HG02885 (cell line): ENCODE results near the gene CDK18.
"Not testable (repeated sequence)": the region's sequence is repeated elsewhere in the genome, so short reads cannot be mapped to it uniquely, and the experiment has no call there.

Experiments
- ATAC-seq: cut with Tn5 transposase; IDR thresholded peaks from one replicate; pipeline ENCODE4 v1.9.1; 2021; ENCODE audit warnings: mild to moderate bottlenecking; ENCODE audit not compliant: unreplicated experiment, poor library complexity

Gene CDK18

DNA sequence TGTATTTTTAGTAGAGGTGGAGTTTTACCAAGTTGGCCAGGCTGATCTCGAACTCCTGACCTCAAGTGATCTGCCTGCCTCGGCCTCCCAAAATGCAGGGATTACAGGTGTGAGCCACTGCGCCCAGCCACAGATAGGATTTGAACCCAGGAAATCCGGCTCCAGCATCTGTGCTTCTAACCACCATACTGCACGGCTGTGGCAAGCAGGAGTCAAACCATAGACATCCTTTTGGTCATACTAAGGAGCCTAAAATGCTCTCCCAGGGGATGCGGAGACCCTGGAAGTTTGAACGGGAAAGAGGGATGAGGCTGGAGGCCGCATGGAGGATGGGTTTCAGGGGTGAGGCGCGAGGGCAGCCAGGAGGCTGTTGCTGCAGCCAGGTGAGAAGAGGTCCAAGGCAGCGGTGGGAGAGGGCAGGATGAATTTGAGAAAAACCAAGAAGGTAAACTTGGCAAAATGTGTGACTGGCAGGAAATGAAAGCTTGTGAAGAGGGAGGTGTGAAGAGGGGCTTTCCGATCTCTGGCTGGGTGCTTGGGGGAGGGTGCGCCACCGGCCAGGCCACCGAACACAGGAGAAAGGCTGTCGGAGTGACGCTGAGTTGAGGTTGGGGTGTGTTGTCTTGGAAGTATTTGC, 24.0 kb upstream of the CDK18 start:
- ATAC-seq, result peak; percentile 53

DNA sequence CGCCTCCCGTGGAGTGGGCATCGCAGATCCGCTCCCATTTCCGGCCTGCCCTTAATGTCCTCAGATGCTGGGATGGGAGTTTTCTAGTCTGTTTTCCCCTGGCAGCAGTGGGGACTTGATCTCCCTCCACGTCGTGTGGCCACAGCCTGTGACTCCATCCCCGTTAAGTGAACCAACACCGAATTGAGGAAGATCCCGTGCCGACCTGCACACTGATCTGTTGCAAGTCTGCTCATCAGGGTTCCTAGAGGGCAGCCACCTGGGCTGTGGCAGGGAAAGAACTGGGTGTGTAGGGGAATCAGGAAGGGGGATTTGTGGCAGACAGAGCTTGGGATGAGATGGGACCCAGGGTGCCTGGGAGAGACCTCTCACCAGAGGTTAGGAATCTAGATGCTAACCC, 23.3 kb upstream of the CDK18 start:
- ATAC-seq, result peak; percentile 9

DNA sequence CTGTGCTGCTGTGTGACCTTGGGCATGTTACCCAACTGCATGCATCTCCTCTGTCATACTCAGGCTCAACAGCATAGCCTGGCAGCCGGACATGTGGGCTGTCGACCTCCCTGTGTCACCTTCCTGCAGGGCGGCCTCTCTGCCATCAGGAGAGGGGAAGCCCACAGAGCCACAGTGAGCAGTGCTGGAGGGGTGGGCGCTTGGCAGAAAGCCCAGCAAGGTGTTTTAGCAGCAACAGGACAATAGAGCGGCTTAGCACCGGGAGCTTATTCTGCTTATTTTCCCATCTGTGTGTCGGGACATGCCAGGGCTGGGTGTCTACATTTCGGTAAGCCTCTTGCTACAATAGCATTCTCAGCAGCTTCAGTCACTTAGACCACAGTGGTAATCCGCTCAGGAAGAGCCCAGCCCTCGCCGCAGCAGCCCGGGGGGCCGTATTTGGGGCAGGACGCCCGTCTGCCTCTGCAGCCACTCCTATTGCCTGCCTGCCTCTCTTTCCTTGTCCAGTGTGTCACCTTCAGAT, 22.8 kb upstream of the CDK18 start:
- no peak for ATAC-seq

DNA sequence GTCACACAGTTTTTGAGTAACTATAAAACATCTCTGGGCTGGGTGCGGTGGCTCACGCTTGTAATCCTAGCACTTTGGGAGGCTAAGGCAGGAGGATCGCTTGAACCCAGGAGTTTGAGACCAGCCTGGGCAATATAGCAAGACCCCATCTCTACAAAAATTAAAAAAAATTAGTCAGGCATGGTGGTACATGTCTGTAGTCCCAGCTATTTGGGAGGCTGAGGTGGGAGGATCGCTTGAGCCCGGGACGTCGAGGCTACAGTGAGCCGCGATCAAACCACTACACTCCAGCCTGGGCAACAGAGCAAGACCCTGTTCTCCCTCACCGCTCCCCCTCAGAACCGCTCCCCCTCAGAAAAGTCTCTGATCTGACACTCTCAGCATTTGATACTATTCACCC, 21.9 kb upstream of the CDK18 start:
- not testable (repeated sequence) for ATAC-seq

DNA sequence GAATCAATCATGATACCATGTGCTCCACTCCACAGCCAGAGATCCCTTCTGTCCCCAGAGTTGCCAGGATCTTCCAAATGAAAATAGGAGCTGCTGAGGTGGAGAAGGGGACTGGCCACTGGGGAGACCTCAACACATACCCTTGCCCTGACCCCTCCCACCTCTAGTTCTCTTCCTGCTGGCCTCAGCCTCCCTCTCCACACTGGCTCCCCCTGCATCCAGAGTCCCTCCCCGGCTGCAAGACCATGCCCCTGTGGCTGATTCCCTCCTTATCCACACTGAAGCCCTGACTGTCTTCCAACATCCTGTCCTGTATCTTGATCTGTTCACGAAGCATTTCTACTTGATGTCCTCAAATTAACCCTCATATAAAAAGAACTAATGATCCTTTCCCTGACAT, 21.1 kb upstream of the CDK18 start:
- no peak for ATAC-seq

DNA sequence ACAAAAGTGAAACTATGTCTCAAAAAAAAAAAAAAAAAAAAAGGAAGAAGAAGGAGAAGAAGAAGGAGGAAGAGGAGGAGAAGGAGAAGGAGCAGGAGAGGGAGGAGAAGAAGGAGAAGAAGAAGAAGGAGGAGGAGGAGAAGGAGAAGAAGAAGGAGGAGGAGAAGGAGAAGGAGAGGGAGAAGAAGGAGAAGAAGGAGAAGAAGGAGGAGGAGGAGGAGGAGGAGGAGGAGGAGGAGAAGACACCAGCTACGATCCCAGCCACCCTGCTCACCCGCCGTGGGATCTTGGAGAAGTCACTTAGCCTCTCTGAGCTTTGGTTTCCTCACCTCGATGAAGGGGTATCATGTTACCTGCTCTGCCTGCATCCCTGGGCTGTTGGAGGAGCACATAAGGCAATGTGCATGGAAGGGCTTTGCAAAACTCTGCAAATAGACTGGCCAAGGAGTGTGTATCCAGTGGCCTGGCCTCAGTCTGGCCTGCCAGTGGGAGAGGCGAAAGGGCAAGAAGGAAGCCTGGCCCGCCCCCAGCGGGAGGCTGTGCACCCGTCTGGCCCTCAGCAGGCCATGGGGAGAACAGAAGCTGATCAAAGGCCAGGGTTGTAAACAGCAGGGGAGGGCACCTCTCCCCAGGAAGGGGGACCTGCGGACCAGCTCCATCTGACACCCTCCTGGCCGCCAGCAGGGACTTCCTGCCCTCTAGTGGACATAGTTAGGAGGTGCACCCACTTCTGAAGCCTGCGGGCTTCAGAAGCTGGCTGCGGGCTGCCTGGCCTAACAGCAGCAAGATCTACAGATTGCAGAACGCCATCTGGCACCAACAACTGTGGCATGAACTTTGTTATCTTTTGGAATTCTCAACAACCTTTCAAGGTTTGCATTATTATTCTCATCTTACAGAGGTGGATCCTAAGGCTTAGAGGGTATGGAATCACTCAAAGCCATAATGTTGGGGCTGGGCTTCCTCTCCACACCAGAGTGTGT, 19.2 kb upstream of the CDK18 start:
- no peak for ATAC-seq

DNA sequence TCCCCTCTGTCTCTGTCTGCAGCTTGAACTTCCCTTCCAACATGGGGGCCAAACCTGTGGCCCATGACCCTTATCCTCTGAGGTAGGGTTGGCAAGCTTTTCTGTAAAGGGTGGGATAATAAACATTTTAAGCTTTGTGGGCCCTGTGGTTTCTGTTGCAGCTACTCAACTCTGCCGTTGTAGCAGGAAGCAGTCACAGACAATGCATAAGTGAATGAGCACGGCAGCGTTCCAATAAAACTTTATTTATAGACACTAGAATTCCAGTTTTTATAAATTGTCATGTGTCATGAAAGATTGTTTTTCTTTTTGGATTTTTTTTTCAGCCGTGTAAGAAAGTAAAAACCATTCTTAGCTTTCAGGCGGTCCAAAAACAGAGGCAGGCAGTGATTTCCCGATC, 18.2 kb upstream of the CDK18 start:
- no peak for ATAC-seq

DNA sequence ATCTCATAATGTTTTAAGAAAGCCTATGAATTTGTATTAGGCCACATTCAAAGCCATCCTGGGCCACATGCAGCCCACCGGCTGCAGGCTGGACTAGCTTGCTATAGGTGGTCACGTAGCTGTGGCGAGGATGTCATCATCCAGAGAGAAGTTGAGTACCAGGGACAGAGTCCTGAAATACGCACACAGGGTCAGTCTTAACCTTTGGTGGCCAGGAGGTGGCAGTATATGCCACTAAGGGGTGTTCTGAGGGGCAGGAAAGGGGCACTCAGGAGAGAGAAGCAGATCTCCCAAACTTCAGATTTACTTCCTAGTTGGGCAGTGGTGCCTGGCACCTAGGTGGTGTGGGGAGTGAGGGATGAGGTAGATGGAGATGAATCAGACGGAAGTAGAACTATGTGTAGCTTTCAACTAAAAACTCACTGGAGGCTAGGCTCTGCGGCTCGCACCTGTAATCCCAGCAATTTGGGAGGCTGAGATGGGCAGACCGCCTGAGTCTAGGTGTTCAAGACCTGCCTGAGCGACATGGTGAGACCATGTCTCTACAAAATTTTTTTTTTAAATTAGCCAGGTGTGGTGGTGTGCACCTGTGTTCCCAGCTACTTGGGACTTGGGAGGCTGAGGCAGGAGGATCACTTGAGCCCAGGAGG, 16.3 kb upstream of the CDK18 start:
- no peak for ATAC-seq

DNA sequence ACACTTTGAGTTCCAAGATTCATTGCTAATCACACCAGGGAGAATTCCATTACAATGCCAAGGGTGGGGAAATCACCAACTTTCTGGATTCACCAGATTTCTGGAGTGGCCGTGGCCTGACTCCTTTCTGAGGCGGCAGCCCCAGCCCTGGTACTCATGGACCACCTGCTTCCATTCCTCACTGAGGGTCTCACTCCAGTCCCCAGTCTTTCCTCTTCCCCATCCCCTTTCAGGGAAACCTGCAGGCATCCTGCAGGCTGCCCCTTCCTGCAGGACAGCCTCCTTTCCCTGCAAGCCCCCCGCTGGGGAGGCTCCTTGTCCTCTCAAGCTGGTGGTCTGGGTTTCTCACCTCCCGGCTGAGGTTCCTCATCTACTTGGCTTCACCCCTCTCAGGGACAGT, 12.7 kb upstream of the CDK18 start:
- no peak for ATAC-seq

DNA sequence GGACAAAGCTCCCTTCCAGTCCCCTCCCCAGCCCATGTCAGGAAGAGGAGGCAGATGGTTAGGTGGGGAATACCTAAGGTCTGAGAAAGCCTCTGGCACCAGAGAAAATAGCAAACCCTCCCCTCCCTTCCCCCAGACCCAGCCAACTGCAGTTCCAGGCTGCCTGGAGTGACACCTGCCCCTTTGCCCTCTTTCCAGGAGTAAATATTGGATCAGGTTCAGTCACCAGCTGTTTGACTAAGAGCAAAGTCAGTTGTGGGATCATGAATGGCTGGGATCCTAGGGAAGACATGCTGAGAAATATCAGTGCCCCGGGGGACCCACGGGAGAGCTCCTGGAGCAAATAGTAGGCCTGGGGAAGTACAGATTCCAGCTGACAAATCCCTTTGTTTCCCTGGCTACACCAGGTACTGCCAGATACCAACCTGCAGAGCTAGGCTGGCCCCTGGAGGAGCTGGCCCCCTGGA, 12.2 kb upstream of the CDK18 start:
- ATAC-seq, result no peak

DNA sequence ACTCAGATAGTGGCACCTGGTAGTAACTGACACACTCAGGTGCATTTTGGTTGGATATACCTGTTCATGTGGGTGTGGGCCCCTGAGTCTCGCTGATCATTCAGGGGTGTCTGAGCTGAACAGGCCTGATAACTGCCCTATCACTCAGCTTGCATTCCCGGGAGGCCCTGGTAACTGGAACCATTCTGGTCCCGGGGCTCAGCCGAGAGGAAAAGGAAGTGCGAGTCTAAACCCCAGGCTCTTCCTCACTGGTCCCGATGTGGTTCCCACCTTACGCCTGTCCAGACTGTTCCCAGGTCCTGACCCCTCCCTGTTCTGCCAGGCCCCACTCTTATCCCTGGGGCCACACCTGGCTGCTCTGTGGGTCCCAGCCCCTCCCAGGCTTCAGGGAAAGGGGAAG, 11.7 kb upstream of the CDK18 start:
- ATAC-seq, result no peak

DNA sequence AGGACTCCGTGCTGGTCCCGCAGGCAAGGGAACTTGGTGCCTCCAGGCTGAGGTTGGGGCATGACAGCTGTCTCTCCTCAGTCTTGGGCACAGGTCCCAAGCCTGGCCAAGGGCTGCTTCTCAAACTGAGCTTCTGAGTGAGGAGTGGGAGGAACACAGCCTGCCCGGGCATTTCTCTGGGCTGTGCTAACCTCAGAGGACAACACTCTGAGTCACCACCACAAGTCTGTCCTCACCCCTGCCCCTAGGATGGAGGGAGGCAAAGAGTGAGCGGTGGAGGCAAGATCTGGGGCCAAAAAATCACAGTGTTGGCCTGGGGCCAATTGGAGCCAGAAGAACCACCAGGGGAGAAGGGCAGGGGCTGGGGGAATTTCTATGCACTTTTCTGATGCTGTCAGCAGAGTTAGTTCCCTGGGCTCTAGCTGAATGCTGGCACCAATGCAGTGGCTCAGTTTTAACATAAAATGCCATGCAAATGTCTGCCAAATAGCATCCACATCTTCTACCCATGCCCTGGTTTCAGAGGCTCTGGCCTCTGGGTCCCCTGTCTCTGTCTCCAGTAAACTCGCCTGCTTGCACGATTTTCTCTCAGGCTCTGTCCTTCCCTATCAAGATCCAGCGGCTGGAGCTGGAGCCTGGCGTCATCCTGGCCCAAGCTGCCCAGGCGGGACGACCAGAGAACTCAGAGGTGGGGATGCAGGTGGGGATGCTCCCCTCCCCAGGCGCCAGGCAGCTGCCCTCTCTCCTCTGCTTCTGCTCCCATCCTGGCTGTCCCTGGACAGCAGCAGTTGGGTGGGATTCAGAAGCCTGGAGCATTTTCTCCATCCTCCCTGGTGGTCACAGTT, 11.0 kb upstream of the CDK18 start:
- no peak for ATAC-seq

DNA sequence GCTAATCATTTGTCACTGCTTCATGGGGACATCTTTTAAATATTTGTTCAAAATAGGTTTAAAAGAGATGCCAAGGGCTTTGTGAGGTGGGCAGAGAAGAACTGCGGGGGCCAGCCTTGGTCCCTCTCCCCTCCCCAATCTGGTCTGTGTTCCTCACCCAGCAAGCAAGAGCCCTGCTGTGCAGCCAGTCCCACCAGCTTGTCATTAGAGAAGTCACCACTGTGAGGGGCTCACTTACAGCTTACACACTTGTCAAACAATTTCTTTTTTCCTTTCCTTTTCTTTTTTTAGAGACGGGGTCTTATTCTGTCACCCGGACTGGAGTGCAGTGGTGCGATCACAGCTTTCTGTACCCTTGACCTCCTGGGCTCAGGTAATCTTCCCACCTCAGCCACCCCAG, 10.4 kb upstream of the CDK18 start:
- ATAC-seq, result no peak

DNA sequence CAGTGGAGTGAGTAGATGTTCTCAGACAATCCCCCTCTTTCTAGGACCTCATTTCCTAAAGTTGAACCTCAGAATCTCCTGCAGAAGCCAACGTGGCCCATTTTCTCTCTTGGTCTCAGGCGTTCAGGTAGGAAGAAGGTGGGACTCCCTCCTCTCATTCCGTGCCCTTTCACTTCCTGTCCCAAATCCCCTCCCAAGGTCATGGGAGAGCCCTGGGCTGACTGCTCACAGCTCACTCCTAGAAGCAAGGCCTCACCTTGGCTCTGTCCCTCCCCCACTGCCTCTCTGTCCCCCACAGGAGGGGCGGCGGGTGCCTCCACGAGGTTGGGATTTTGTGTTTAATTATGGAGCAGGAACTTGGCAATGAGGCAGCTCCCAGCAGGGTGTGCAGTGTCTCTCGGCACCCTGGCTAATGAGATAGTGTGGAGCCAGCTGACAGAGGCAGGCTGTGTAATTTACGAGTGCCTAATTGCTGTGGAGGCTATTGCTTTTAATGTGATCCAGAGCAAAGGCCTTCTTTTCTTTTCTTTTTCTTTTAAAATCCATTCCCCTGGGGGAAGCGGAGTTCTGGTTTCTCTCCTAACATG, 9.1 kb upstream of the CDK18 start:
- no peak for ATAC-seq

DNA sequence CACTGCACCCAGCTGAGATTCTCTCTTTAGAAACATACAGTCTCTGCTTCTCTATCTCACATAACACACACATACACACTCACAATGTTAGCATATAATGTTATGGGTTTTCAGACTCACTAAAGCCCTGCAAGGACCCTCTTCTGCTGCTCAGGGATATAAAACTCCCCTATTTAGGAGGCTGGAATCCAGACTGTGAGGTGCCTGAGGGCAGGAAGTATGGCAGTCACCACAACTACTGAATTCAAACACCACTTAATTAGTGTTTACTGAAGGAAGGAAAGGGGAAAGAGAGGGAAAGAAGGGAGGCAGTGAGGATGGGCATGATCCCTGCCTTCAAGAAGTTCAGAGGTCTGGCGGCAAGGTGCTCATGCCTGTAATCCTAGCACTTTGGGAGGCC, 7.8 kb upstream of the CDK18 start:
- no peak for ATAC-seq

DNA sequence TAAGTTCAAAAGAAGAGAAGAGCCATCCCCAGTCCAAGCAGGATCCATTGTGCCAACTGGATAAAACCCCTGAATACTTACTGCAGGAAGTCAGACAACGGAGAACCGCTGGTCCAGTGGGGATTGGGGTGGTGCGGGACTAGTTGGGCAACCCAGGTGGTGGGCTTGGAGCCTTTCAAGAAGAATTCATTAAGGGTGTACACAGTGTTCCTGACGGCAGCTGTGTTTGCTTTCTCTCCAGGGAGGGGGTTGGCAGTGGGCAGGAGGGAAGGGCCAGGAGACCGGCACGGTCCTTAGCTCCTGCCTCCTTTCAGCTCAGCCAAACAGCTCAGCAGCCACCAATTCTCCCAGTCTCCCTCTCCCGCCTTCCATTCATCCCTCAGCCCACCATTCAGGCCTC, 7.1 kb upstream of the CDK18 start:
- ATAC-seq, result no peak

DNA sequence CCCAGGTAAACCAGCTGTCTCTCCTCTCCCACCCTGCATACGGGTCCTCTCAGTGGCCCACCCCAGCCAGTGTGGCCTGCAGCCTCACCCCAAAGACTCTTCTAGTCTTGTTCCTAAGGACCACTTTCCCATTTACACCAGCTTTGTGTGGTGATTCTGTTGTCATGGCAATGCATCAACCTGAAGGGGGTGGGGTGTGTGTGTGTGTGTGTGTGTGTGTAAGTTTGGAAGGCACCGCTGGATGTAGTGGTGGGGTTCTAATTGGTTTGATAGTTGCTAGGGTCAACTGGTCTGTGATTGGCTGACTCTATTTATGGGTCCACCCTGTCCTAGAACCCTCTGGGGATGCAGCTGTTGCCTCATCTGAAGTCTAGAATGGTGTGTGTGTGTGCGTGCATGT, 4.7 kb upstream of the CDK18 start:
- no peak for ATAC-seq

DNA sequence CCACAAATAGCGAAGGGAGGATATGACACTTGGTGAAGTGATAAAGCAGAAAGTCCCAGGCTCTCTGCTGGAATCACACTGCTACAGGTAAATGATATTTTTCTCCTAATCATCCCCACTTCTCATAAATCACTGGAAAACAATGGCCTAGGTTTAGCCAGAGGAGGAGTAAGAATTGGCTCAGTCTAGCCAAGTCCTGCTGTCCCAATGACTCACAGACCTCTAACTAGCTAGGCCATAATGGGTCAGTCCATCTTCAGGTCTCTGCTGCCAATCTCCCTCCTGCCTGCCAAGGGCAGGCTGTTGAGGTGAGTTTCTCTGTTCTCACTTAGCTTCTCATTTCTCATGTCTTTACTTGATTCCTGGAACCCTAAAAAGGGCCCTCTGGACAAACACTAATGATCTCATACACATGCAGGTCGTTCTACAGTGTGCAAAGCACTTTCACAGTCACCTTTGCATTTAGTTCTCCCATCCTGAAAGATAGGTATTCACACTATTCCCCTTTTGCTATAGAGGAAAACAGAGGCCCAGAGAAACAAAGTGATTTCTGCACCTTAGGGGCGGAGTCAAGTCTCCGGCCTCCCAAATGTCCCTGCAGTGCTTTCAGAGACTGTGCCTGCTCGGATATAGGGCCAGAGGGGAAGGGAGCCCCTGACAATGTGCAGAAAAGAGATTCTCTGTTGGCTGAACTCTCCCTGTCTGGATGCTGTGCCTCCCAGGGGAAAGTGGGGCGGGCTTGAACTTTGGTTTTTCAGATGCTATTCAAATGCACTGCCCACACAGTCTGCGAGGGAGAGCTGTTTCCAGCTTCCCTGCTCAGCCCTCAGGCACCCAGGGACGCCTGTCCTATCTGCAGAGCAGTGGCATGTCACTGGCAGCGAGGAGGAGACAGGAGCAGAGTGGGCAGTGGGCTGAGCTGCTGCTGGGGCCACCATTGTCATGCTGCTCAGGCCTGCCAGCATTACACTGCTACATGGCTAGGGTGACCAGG, 3.9 kb upstream of the CDK18 start:
- no peak for ATAC-seq
